ENCODE data around the gene CCDC106.

Gene CCDC106

DNA sequence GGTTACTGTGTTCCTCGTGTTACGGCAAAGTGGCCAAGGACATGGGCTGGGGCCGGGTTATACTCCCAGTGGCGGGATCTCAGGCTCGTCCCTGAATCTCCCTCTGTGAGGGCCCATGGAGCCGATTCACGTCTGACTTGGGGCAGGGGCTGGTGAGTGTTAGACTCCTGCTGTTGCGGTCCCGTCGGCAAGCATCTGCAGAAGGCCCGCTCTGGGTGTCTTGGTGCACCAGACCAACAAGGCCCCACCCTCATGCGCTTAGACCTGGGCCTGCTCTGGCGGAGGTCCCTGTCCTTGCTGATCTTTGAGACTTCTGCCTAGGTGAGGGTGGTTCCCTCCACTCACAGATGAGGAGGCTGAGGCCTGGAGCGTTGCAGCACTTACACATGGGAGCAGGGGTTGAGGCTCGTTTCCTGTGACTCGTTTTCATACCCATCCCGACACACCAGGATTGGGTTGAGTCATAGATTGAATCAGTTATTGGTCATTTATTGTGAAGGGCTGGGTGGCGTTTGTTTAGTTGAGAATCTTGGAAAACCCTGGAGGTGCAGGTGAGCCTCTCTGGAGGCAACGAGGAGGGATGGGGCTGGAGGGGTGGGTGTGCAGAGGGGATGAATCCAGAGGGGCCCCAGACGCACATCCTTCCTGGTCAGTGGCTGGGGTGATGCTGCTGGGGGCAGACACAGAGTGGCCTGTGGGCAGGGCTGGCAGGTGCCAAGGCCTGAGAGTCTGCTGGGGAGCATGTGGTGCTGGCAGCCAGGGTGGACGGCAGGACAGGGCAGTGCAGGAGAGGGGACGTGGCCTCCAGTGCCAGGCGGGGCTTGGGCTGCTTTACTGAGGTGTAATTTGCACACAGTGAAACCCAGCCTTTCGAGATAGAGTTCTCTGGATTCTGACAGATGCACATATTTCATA lies 31.6 kb downstream of the CCDC106 start:
- no peak for DNase-seq (ENCODE audit: low read depth)
- no peak overlapping the region for H3K4me3 ChIP-seq (ENCODE audit: low read length)
- TF ChIP-seq, protein P1, sequence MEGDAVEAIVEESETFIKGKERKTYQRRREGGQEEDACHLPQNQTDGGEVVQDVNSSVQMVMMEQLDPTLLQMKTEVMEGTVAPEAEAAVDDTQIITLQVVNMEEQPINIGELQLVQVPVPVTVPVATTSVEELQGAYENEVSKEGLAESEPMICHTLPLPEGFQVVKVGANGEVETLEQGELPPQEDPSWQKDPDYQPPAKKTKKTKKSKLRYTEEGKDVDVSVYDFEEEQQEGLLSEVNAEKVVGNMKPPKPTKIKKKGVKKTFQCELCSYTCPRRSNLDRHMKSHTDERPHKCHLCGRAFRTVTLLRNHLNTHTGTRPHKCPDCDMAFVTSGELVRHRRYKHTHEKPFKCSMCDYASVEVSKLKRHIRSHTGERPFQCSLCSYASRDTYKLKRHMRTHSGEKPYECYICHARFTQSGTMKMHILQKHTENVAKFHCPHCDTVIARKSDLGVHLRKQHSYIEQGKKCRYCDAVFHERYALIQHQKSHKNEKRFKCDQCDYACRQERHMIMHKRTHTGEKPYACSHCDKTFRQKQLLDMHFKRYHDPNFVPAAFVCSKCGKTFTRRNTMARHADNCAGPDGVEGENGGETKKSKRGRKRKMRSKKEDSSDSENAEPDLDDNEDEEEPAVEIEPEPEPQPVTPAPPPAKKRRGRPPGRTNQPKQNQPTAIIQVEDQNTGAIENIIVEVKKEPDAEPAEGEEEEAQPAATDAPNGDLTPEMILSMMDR (conservative IDR thresholded peaks at IDR 0.05; ENCODE audit: low read depth, low read length), result no peak

DNA sequence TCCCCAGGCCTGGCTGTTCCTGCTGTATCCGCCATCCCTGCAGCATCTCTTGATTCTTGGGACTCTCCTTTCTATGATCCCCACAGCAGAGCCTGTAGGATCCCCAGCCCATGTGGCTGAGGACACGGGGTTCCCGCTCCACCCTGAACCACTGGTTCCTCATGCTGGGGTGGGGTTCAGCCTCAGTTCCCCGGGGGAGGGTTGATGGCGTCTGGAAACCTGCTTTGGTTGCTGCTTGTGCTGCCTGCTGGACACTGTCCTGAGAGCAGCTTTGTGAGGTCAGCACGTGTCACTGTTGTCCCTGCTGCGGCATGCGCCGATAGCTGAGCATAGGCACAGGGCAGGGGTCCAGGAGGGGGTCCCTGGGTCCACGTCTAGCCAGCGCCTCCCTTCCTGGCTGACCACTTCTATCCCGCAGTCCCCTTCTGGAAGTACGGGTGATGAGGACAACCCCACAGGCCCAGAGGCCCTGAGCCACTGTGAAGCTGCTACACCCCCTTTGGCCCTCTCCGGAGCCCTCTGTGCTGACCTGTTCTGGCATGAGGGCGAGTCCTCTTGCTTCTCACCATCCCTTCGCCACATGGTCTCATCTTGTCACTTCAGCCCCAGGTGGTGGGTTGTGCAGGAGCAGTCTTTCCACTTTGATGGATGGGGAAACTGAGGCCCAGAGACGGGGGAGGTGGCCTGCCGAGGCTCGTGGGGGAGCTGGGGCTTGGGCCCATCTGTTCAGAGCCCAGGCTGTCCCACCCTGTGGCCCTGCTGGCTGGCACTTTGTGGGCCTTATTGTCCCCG lies 32.5 kb downstream of the CCDC106 start:
- TF ChIP-seq, protein P1 (conservative IDR thresholded peaks at IDR 0.05; ENCODE audit: low read depth, low read length), result no peak
- no peak for DNase-seq (ENCODE audit: low read depth)
- no peak overlapping the region for H3K4me3 ChIP-seq (ENCODE audit: low read length)

DNA sequence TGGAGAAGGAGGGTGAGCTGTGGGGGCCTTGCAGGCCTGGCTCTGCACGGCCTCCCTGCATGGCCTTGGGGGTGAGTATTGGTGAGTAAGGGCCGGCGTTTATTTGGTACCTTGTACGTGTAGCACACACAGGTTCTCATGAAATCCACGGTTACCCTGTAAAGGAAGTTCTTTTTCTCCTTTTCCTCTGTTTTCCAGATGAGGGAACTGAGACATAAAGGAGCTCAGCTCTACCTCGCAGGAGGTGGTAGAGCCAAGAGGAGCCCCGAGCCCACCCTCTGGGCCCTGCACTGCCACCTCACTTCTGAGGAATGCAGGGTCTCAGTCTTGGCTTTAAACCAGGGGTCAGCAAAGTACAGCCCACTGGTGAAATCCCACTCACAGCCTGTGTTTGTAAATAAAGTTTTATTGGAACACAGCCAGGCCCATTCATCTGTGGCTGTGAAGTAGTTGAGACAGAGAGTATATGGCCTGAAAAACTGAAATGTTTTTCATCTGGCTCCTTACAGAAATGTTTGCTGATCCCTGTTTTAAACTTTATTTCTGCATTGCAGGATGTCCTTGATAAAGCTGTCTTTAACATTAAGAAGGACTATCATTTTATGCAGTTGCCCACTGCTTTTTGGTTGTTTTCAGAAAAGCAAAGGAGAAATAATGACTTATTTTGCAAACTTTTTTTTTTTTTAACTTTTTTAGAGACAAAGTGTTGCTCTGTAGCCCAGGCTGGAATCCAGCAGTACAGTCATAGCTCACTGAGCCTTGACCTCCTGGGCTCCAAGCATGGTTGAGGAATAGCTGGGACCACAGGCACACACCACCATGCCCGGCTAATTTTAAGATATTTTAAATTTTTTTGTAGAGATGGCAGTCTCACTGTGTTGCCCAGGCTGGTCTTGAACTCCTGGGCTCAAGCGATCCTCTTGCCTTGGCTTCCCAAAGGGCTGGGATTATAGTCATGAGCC lies 33.4 kb downstream of the CCDC106 start:
- DNase-seq (ENCODE audit: low read depth), result no peak

DNA sequence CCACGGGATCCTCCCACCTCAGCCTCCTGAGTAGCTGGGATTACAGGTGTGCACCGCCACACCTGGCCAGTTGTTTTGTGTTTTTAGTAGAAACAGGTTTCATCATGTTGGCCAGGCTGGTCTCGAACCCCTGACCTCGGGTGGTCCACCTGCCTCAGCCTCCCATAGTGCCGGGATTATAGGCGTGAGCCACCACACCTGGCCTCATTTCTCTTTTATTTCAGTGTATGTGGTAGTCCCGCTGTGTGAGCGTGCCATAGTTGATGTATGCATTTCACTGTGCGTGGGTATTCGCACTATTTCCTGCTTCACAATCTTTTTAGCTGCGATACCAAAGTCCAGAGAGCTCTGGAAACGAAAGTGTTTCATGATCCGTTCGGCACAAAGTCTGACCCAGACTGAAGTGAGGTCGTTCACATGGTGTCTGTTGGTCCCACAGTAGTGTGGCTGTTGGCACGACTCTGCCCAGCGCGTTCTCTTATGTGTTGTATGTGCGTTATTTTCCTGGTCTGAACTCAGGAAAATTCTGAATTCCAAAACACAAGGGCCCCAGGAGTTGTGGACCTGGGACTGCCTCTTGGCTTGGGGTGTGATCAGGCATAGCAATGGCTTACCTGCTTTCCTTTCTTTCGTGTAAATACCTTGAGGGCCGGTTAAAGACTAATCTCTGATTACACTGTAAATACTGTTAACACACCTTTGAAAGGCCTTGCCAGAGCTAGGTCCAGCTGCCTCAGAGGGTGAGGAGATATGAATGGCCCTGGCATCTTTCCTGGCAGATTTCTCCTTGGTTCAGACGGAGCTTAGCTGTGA lies 35.6 kb downstream of the CCDC106 start:
- TF ChIP-seq, protein P1 (conservative IDR thresholded peaks at IDR 0.05; ENCODE audit: low read depth, low read length), result no peak
- H3K4me3 ChIP-seq (ENCODE audit: low read length), result no peak overlapping the region
- DNase-seq (ENCODE audit: low read depth), result no peak

More for the DNA sequence above, 33.4 kb downstream of the CCDC106 start:
- TF ChIP-seq, protein P1 (conservative IDR thresholded peaks at IDR 0.05; ENCODE audit: low read depth, low read length), result no peak
- no peak overlapping the region for H3K4me3 ChIP-seq (ENCODE audit: low read length)

DNA sequence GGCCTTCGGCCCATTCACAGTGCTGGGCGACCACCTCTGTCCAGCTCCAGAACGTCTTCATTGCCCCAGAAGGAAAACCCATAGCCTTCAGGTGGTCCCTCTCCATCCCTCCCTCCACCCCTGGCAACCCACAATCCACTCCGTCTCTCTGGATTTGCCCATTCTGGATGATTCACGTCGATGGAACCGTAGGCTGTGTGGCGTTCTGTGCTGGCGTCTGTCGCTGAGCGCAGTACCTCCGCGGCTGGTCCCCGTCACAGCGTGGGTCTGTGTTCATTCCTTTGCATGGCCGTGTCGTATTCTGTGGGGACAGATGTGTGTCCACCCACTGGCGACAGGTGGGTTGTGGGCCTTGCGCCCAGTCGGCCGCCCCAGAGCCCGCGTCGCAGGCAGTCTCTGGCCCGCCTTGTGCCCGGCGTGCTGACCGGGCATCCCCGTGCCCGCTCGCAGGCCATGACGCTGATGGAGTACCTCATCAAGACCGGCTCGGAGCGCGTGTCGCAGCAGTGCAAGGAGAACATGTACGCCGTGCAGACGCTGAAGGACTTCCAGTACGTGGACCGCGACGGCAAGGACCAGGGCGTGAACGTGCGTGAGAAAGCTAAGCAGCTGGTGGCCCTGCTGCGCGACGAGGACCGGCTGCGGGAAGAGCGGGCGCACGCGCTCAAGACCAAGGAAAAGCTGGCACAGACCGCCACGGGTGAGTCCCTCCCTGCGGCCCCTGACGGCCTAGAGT lies 37.1 kb downstream of the CCDC106 start:
- TF ChIP-seq, protein P1 (conservative IDR thresholded peaks at IDR 0.05; ENCODE audit: low read depth, low read length), result no peak
- H3K4me3 ChIP-seq (ENCODE audit: low read length), result no peak overlapping the region
- no peak for DNase-seq (ENCODE audit: low read depth)
